ENCODE data around the gene LFNG.
"Not testable (repeated sequence)": the region's sequence is repeated elsewhere in the genome, so short reads cannot be mapped to it uniquely, and the experiment has no call there.

LFNG gene

DNA sequence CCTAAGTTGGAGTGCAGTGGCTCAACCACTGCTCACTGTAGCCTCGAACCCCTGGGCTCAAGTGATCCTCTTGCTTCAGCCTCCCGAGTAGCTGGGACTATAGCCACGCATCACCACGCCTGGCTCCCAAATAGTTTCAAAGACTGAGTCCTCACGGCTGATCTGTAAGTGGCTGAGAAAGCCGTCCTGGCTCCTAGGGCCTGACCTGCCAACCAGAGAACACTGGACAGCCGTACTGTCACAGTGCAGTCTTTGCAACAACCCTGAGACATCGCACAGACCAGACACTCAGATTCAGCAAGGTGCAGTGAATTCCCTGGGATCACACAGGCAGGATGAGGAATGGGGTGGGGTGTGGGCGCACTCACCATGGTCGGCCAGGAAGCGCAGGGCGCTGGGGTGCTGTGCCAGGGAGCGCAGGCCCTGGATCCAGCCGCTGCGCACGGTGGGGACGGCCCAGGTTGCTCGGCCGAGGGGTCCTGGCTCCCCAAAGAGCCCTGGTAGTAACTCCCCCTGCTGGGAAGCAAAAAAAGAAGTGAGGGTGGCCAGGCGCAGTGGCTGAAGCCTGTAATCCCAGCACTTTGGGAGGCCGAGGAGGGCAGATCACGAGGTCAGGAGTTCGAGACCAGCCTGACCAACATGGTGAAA, 25.1 kb downstream of the LFNG start:
- DNase-seq (ENCODE audit: low read depth, low spot score), result no peak

DNA sequence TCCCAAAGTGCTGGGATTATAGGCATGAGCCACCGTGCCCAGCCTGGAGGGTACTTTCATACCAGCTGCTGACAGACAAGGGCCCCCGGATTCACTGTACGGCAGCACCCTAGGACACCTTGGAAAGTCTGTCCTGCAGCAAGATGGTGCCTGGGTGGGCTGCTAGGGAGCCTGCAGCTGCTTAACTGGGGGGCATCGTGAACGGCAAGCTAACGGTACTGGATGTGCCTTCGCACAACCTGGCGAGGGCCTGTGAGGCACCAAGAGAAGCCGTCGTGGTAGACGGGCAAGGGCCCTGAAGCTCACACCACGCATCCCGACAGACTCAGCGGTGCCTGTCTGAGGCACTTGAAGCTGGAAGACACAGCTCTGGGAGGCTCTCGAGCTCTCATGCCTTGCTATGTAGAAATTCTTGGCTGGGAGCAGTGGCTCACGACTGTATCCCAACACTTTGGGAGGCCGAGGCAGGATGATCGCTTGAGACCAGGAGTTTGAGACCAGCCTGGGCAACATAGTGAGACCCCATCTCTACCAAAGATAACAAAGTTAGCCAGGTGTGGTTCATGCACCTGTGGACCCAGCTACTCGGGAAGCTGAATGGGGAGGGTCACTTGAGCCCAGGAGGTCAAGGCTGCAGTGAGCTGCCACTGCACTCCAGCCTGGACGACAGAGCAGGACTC, 26.3 kb downstream of the LFNG start:
- DNase-seq (ENCODE audit: low read depth, low spot score), result no peak

DNA sequence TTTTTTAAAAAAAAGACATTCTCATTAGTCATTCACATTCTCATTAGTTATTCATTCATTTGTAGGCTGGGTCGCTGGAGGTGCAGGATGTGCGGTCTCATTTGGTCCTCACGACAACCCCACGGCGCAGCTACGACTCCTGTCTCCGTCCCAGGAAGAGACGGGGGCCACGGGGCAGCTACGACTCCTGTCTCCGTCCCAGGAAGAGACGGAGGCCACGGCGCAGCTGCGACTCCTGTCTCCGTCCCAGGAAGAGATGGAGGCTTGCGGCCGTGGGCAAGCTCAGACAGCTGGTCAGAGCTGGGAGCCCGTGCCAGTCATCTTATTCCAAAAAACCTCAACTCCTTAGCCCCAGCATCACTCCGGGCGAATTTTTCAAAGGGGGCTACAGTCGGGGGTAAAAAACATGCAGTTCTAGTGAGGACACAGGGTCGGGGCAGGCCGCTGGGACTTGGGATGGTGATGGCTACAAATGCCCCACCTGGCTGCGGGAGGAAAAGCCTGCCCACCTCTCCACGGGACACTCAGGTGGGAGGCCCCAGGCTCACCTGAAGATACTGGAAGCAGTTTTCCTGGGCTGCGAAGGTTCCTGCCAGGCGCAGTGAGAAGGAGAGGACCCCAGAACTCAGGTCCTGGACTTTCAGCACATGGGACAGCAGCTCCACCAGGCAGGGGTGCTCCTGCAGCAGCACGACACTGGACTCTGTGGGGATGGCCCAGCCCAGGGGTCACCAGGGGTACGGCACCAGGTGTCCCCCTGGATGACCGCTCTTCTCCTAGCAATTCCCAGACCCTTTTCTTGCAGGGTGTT, 27.4 kb downstream of the LFNG start:
- no peak for DNase-seq (ENCODE audit: low read depth, low spot score)

DNA sequence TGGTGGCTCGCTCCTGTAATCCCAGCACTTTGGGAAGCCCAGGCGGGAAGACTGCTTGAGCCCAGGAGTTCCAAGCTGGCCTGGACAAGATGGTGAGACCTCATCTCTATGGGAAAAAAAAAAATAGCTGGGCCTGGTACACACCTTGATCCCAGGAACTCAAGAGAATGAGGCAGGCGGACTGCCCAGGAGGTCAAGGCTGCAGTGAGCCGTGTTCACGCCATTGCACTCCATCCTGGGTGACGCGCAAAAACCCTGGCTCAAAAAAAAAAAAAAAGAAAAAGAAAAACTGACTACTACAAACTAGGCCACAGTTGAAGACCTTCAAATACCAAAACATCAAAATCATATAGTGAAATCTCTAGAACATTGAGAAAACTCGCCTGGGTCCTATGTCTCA, 31.8 kb downstream of the LFNG start:
- DNase-seq (ENCODE audit: low read depth, low spot score), result no peak

DNA sequence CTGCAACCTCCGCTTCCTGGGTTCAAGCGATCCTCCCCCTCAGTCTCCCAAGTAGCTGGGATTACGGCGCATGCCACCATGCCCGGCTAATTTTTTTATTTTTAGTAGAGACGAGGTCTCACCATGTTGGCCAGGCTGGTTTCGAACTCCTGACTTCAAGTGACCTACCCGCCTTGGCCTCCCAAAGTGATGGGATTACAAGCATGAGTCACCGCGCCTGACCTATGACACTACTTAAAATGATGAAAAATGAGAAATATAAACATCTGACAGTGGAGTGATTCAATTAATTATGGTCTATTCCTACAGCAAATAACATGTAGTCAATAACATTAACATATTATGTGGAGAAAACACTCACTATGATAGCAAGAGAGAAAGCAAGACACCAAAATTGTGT, 33.5 kb downstream of the LFNG start:
- DNase-seq (ENCODE audit: low read depth, low spot score), result no peak

DNA sequence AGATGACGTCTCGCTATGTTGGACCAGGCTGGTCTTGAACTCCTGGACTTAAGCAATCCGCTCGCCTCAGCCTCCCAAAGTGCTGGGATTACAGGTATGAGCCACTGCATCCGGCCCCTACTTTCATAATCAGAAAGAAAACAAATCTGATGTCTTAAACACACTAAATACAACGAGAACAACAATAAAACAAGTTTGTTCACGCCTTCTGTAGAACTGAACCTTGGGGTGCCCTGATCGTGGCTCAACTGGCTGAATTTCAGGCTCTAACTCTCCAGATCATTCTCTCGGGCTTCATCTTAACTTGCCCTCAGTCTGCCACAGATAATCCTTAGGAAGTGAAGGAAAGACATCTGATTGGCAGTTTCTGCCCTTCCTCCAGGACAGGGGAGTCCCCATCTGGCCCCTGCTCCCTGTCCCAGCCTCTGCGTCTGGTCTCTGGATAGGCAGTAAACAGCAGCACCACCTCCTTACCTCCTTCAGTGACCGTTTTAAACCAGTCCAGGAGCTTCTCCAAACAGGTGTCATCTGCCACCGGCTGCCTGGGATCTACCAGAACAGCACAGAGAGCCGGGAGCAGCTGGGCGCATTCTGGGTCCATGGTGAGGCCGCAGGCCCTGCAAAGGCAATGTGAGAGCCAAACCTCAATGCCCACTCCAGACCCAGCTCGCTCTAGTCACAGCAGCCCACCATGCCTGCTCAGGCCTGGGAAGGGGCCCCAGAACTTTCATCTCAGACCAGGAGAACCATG, 34.4 kb downstream of the LFNG start:
- DNase-seq (ENCODE audit: low read depth, low spot score), result no peak

DNA sequence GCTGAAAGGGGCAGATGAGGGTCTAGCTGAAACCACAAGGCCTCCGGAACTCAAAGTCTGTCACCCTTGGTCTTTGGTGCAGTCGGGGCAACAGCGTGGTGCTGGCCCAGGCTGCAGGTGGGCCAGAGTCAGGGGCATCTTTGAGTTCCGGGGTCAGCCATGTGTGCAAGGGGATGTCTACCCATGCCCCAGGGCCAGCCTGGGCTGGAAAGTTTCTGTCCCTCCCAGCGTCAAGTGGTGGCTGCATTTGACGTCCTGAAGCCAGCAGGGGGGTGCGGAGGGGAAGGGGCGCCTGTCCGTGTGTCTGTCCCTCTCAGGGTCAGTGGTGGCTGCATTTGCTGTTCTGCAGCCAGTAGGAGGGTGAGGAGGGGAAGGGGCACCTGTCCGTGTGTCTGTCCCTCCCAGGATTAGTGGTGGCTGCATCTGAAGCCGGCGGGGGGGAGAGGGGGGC, 35.1 kb downstream of the LFNG start:
- no peak for DNase-seq (ENCODE audit: low read depth, low spot score)

DNA sequence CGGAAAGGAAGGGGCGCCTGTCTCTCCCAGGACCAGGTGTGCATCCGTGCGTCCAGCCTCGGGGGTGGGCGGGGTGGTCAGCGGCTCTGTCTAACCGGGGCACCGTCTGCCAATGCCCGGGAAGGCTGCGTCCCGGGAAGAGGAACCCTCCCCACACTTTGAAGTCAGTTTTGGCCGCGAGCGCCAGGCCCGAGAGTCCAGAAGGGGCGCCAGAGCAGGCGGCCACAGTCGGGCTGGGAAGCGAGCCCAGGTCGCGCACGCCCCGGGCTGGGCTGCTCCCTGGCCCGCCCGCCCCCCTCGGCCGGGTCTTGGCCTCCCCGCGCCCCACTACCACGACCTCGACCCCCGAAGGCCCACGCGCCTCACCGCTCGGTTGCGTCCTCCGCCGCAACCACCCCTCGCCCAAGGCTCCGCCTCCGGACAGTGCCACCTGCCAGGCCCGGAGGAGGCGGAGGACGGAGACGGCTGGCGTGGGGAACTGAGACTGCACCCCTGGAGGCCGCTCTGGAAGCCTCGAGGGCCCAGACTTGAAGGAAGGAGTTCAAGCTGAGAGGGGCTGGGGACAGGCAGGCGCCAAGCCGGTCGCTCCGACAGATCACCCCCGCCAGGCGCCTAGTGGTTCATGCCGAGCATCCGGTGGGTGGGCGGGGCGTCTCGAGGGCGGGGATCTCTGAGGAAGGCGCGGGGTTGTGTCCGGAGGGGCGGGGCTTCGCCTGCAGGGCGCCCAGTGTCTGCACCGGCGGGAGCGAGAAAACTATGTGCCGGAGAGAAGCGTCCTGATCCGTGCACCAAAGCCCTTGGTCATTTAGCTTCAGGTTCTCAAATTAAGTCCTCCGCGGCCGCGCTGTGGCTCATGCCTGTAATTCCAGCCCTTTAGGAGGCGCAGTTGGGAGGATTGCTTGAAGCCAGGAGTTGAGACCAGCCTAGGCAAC, 35.8 kb downstream of the LFNG start, which contains the start of gene BRAT1:
Gene BRAT1 (minus strand): TSS at position 404 of the 932 bp plus-strand sequence. CDS start 1,093 bp downstream, outside the sequence.
- peak; percentile 87 for DNase-seq (ENCODE audit: low read depth, low spot score)

DNA sequence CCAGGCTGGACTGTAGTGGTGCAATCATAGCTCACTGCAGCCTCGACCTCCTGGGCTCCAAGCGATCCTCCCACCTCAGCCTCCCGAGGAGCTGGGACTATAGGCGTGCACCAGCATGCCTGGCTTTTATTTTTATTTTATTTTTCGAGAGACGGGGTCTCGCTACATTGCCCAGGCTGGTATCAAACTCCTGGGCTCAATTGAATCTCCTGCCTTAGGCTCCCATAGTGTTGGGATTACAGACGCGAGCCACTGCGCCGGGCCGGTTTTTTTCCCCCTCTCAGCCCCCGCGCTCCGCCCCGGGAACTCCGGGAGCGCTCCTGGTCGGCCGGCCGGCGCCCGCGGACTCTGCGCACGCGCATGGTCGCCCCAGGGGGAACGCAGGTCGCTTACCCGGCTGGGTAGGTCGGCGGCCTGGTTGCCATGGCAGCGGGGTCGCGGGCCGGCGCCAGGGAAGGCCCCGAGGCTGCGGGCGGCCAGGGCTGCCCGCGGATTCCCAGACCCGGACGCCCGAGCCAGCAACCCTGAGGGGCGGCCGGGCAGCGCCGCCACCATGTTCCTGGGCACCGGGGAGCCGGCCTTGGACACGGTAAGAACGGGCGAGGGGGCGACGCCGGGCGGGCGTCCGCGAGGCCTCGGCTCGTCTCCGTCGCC, 39.2 kb downstream of the LFNG start, which contains the start of gene IQCE:
Gene IQCE (plus strand): TSS at position 351 of the 654 bp plus-strand sequence. CDS start 203 bp downstream, at position 554.
- peak; percentile 80 for DNase-seq (ENCODE audit: low read depth, low spot score)

DNA sequence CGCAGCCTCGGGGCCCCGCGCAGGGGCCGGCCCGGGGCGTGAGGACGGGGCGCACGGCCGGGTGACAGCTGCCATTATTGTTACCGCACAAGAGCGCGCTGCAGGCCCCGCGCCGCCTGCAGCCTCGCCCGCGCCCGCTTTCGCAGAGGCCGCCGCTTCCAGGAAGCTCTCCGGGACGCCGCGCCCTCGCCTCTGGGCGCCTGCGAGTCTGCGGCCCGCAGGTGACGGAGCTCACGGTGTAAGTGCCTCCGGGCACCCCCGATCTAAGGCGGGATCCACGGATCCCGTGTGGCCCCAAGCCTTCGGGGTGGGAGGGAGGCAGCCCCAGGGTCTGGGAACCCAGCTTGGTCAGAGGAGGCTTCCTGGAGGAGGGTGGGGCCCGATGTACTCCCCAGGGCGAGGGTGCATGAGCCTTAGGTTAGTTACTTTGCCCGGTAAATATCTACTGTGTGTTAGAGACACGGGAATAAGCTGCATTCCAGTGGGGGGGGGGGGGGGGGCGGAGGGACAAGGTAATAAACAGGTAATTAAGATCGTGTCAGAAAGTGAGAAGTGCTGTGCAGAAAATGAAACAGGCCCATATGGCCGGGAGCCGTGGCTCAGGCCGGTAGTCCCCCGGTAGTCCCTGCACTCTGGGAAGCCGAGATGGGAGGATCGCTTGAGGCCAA, 39.8 kb downstream of the LFNG start:
- DNase-seq (ENCODE audit: low read depth, low spot score), result no peak

DNA sequence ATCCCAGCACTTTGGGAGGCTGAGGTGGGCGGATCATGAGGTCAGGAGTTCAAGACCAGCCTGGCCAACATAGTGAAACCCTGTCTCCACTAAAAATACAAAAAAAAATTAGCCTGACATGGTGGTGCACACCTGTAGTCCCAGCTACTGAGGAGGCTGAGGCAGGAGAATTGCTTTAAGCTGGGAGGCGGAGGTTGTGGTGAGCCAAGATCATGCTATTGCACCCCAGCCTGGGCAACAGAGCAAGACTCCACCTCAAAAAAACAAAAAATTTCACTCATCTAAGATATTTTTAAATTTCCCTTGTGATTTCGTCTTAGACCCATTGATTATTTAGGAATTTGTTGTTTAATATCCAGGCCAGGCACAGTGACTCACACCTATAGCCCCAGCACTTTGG, 44.4 kb downstream of the LFNG start:
- not testable (repeated sequence) for DNase-seq (ENCODE audit: low read depth, low spot score)

DNA sequence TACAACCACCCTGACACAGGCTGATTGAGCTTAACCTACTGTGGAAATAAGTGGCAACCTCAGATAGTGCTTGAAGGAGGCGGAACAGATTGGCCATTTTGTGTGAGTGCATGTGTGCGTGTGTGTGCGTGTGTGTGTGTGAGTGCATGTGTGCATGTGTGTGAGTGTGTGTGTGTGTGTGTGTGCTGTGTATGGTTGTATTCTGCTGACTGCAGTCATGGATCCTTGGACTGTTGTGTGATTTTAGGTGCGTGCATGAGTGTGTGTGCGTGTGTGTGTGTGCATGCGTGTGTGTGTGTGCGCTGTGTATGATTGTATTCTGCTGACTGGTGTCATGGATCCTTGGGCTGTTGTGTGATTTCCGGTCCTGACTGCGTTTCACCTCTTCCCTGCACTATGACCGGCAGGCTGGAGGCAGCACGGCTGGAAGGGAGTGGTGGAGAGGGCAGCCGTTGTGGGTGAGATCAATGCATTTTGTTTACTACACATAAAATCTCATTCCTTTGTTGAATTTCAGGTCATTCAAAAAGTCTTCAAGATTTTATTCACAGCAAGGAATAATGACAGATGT, 45.5 kb downstream of the LFNG start:
- no peak for DNase-seq (ENCODE audit: low read depth, low spot score)

DNA sequence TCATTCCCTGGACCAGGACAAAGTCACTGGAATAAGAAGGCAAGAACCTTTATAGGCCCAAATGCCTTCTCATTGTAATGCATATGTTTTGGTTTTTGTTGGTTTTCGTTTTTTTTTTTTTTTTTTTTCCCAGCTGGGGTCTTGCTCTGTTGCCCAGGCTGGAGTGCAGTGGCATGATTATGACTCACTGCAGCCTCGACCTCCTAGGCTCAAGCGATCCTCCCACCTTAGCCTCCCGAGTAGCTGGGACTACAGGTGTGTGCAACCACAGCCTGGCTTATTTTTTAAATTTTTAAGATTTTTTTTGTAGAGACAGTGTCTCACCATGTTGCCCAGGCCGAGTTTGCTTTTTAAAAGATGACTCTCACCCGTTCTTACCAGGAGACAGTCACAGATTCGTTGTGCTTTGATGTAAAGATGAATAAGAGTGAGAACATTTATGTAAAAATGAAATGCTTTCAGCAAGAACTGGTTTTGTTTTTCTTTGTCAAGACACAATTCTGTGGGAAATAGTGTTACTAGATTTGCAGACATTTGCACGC, 46.8 kb downstream of the LFNG start:
- DNase-seq (ENCODE audit: low read depth, low spot score), result no peak

DNA sequence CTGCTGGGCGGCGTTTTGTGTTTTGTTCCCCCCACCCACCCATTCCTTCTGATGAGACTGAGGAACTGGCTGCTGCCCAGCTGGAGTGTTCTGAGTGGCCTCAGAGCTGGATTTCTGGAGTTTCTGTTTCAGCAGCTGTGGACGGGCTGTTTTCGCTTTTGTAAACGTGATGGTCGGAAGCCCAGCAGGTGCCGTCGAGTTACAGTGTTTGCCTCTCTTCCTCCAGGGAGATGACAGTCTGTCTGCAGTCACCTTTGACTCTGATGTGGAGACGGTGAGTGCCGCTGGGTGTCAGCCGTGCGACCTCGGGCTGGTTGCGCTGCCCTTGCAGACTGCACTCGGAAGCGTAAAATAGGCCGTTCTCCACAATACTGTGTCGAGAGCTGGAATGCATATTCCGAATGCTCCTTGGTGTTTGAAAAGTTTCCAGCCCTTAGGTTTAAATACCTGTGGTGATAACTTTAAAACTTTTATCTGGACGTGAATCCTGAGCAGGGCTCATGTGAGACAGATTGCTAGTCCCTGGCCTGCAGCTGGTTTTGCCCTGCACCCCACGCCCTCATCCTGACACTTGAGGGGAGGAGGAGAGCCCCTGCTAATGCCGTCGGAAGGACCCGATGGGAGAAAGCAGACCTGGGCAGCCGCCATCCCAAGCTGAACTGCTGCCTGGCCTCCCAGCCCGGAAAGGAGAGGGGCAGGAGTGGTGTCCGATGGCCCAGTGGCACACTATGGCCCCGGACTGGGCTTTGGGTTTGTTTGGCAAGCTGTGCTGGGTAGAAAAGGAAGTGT, 47.5 kb downstream of the LFNG start:
- DNase-seq (ENCODE audit: low read depth, low spot score), result no peak

DNA sequence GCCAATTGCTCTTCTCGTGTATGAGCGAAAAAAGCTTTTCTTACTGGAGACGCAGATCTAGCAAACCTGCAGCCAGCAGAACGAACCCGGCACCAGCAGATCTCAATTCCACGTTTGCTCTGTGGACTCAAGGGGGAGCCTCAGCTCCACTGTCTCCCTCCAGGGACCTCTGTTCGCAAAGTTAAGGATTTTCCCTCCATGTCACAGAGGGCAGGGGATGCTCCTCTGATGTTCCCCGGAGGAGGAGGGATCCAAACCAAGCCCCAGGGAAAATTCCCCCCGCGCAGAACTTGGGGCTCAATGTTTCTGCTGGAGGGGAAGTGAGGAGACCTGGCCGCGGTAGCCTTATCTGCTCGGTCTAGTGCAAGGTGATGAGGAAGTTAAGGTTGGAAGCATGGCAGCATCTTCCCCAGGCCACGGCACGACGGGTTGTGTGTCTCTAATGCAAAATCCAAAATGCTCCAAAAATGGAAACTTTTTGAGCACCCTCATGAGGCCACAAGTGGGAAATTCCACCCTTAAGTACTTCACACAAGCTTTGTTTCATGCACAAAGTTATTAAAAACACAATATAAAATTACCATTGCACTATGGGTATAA, 48.2 kb downstream of the LFNG start:
- no peak for DNase-seq (ENCODE audit: low read depth, low spot score)

DNA sequence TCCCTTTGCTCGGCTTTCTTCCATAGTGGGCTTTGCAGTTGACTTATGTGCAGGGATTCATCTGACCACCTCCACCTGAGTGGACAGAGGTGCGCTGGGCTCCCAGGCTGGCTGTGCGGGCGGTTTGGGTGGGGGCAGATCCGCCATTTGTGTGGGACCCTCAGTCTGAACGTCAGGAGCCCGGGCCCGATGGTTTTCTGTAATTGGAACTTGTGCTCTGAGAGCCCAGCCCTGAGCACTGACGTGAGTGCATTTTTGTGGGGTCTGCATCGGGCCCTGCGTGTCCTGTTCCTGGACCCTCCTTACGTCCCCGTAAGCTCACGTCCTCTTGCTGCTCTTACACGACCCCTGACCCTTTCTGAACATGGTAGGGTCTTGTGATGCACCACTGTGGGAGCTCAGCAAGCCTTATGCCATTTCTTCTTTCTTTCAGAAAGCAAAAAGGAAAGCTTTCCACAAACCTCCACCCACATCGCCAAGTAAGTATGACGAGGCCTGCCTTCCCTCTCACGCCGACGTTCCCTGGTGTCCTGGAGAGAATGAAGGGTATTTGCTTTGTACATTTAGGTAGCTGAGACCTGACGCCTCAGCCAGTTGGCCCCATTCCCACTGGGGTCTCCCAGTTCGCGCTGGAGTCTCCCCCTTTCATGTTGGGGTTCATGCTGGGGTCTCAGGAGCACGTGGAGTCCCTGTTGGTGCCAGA, 49.1 kb downstream of the LFNG start:
- no peak for DNase-seq (ENCODE audit: low read depth, low spot score)

DNA sequence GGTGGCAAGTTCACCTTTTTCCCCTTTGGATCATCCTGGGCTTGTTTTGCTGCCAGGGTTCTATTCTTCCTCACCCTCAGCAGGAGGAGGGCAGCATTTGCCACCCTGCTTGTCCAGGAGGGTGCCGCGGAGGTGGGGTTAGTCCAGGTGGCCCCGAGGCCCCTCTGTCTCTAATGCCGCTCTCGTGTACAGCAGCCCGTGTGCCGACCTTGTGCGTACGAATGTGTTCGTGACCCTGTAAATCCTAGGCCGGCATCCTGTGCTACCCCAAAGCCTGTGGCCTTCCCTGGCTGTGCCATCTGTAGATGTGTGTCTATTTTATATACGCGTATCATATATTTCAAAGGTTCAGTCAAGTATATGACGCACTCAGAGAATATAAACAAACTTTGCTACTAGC, 49.8 kb downstream of the LFNG start:
- DNase-seq (ENCODE audit: low read depth, low spot score), result no peak

Measured in activated CD4-positive, CD25-positive, alpha-beta regulatory T cell treated with anti-CD3 and anti-CD28 coated beads, Interleukin-2, amount 50 U/mL, for 16 hours (primary cell).